PC-9 (cell line): ENCODE data around the gene BTG3. TPM values are rescaled to one million over a fixed set of nuclear protein-coding genes. Genes with fewer than 3 reads are reported as not detected.

Experiments used
- BruUV-seq: library from RNA; stranded (reverse); fragments of 400-500 nt; replicated peaks from 2 replicates; lab custom pipeline; 2021; lab: Mats Ljungman, UMichigan
- CTCF ChIA-PET: fragments of 300-600 bp; sonication (Branson Sonifier 250); formaldehyde crosslinking; loops from one replicate; lab custom pipeline; 2022; ENCODE audit warnings: antibody characterized with exemption; lab: Charles Lee
- POLR2A ChIA-PET: fragments of 300-600 bp; sonication (Branson Sonifier 250); formaldehyde crosslinking; loops from one replicate; lab custom pipeline; 2022; ENCODE audit warnings: antibody characterized with exemption; ENCODE audit not compliant: unreplicated experiment; lab: Charles Lee
- DNase-seq, 2 experiments: peaks; one replicate each; pipeline versions ENCODE4 v3.0.0 to v3.0.0-alpha.2; 2015 to 2022; ENCODE audit warnings: mixed read lengths in 1 of 2
- H2AFZ ChIP-seq: fragments of 200-600 bp; sonication (generic); 2 replicates; pipeline ENCODE4 v1.8.1; 2017; ENCODE audit warnings: antibody characterized with exemption
- H3F3A ChIP-seq: fragments of 200-600 bp; sonication (generic); 2 replicates; pipeline ENCODE4 v1.8.1; 2017; ENCODE audit warnings: antibody characterized with exemption, mild to moderate bottlenecking, low read depth; ENCODE audit not compliant: insufficient read depth
- H3K27ac ChIP-seq: fragments of 200-600 bp; sonication (generic); 2 replicates; pipeline ENCODE4 v1.6.1; 2016; ENCODE audit warnings: mixed run types
- H3K27me3 ChIP-seq: fragments of 200-600 bp; sonication (generic); 2 replicates; pipeline ENCODE4 v1.6.1; 2016; ENCODE audit warnings: low read depth, mixed run types; ENCODE audit not compliant: insufficient read depth
- H3K36me3 ChIP-seq: fragments of 200-600 bp; sonication (generic); 2 replicates; pipeline ENCODE4 v1.6.1; 2016; ENCODE audit warnings: low read depth, mixed run types
- H3K4me1 ChIP-seq: fragments of 200-600 bp; sonication (generic); replicated peaks from 2 replicates; pipeline ENCODE4 v1.6.1; 2016; ENCODE audit warnings: mixed run types; ENCODE audit not compliant: insufficient read depth
- H3K4me2 ChIP-seq: fragments of 200-600 bp; sonication (generic); 2 replicates; pipeline ENCODE4 v1.6.1; 2017; ENCODE audit warnings: mixed run types
- H3K4me3 ChIP-seq: fragments of 200-600 bp; sonication (generic); 2 replicates; pipeline ENCODE4 v1.6.1; 2016; ENCODE audit warnings: mixed run types
- H3K79me2 ChIP-seq: fragments of 200-600 bp; sonication (generic); 2 replicates; pipeline ENCODE4 v1.6.1; 2017; ENCODE audit warnings: low read depth, mixed run types
- H3K9me2 ChIP-seq: fragments of 200-600 bp; sonication (generic); 2 replicates; pipeline ENCODE4 v1.8.1; 2017; ENCODE audit warnings: mild to moderate bottlenecking; ENCODE audit not compliant: insufficient read depth
- H3K9me3 ChIP-seq: fragments of 200-600 bp; sonication (generic); 2 replicates; pipeline ENCODE4 v1.8.1; 2016; ENCODE audit warnings: low read depth; ENCODE audit not compliant: insufficient read depth
- H4K20me1 ChIP-seq: fragments of 200-600 bp; sonication (generic); 2 replicates; pipeline ENCODE4 v1.8.1; 2017; ENCODE audit not compliant: insufficient read depth
- EZH2 ChIP-seq: fragments of 200-600 bp; sonication (generic); IDR thresholded peaks from 2 replicates; pipeline ENCODE4 v1.8.0; 2017; ENCODE audit warnings: antibody characterized with exemption, low read depth
- intact Hi-C: fragments of 100-400 bp; cut with micrococcal nuclease; formaldehyde crosslinking; loops from one replicate; pipeline ENCODE4 v1.10.0; 2022; ENCODE audit not compliant: unreplicated experiment
- total RNA-seq: library from RNA; stranded (reverse); gene quantifications from 2 replicates; pipeline ENCODE4 v1.2.3, GENCODE V29; 2021
- TF ChIP-seq, protein P1 (sequence below): fragments of 200-600 bp; sonication (generic); conservative IDR thresholded peaks from 2 replicates; pipeline ENCODE4 v1.6.1; 2017; ENCODE audit warnings: mixed run types, antibody characterized with exemption, mild to moderate bottlenecking, moderate library complexity

Gene BTG3
- total RNA-seq, 1 experiment from 2014 or later, result 24.3 TPM

DNA sequence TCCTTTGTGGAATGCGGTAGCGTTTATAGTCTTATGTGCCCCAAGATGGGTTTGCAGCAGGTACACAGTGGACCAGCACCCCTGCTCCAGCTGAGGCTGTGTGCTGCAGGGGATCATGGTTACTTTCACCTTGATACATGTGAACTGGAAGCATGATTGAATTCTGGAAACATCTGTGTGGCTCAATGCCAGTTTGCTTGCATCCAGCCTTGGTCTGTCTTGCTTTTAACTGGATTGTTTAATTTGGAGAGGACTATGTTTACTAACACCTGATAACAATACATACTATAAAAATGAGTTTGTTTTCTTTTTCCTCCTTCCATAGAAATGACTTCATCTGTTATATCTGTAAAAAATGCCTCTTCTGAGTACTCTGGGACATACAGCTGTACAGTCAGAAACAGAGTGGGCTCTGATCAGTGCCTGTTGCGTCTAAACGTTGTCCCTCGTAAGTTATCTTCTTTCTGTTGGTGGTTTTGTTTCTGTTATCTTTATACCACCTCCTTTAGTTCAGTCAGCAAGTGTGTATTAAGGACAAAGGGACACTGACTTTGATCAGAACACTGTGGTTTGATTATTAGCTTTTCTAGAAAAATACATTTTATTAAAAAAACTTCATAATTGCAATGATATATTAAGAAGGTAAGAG, 52.2 kb downstream of the BTG3 start:
- ChIA-PET CTCF (no interaction called here), POLR2A (no interaction called here)
- no peak for TF ChIP-seq EZH2
- TF ChIP-seq, protein P1, sequence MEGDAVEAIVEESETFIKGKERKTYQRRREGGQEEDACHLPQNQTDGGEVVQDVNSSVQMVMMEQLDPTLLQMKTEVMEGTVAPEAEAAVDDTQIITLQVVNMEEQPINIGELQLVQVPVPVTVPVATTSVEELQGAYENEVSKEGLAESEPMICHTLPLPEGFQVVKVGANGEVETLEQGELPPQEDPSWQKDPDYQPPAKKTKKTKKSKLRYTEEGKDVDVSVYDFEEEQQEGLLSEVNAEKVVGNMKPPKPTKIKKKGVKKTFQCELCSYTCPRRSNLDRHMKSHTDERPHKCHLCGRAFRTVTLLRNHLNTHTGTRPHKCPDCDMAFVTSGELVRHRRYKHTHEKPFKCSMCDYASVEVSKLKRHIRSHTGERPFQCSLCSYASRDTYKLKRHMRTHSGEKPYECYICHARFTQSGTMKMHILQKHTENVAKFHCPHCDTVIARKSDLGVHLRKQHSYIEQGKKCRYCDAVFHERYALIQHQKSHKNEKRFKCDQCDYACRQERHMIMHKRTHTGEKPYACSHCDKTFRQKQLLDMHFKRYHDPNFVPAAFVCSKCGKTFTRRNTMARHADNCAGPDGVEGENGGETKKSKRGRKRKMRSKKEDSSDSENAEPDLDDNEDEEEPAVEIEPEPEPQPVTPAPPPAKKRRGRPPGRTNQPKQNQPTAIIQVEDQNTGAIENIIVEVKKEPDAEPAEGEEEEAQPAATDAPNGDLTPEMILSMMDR, result no peak
- Histone ChIP-seq H3K79me2 (no peaks in the 10 kb centered on the region), H3K27ac (no peak overlapping the region), H3K27me3 (no peaks in the 10 kb centered on the region), H4K20me1 (no peaks in the 10 kb centered on the region), H3F3A (0 out of 2 replicates have a peak, but pooled peaks cover 3% of the 10 kb centered on the region), H3K4me1 (no peaks in the 10 kb centered on the region), H3K4me2 (no peak overlapping the region), H3K36me3 (no peaks in the 10 kb centered on the region), H2AFZ (no peak overlapping the region), H3K9me3 (no peaks in the 10 kb centered on the region), H3K4me3 (no peak overlapping the region), H3K9me2 (no peaks in the 10 kb centered on the region)
- BruUV-seq, result no TSS peak
- intact Hi-C loops, result no loop called here
- DNase-seq, result no peak

DNA sequence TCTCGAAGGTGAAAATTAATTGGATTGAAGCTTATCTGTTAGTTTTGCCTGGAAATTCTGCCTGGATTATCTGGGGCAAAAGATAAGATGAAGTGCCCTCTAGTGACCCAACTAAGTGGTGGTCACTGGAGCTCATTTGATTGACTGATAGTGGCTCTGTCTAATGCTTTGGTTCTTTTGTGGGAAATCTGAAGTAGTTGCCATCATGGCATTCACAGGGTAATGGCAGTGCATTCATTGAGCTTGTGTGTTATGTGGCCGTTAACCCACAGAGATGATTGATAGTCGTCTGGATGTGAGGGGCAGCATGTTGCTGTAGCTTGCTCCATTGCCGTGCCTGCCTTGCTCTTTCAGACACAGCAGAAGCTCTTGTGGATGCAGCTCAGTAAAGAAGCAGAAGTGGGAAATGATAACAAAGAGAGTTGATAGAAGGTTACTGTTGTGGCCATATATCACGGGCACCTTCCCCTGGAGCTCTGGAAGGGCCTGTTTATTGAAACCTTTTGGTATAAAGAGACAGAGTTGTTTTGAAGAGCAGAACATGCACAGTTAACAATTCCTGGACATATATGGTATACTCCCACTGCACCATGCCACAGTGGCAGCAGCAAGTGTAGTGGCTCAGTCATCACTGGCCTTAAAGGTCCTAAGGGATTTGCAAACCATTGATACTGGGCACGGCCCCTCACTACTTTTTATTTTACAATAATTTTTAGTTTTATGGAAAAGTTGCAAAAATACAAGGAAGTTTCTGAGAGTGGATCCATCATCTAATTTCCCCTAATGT, 57.8 kb downstream of the BTG3 start:
- Histone ChIP-seq H3K4me1 (0 out of 2 replicates have a peak, but pooled peaks cover 6% of the 10 kb centered on the region), H3K4me3 (no peak overlapping the region), H3K4me2 (no peak overlapping the region), H3K79me2 (no peaks in the 10 kb centered on the region), H4K20me1 (no peaks in the 10 kb centered on the region), H3F3A (no peaks in the 10 kb centered on the region; the same call in none of the 2 replicates), H3K9me3 (no peaks in the 10 kb centered on the region), H2AFZ (no peak overlapping the region), H3K27me3 (no peaks in the 10 kb centered on the region), H3K27ac (no peak overlapping the region), H3K9me2 (no peaks in the 10 kb centered on the region), H3K36me3 (no peaks in the 10 kb centered on the region)
- ChIA-PET CTCF (interaction anchor here (0.9 to 1.4 kb wide), 3 partner anchors 27 to 168 kb away, joined by 3 to 16 read pairs (median 6); no protein-coding TSS in a partner anchor), POLR2A (no interaction called here)
- intact Hi-C loops, result loop anchor here (1.0 to 2.0 kb wide), 2 partner anchors 42 to 168 kb away; partner anchors contain the start of gene CXADR
- BruUV-seq, result no TSS peak
- no peak for TF ChIP-seq EZH2
- TF ChIP-seq, protein P1, result peak; percentile 53; the same call in 1 of the 2 replicates
- no peak for DNase-seq

DNA sequence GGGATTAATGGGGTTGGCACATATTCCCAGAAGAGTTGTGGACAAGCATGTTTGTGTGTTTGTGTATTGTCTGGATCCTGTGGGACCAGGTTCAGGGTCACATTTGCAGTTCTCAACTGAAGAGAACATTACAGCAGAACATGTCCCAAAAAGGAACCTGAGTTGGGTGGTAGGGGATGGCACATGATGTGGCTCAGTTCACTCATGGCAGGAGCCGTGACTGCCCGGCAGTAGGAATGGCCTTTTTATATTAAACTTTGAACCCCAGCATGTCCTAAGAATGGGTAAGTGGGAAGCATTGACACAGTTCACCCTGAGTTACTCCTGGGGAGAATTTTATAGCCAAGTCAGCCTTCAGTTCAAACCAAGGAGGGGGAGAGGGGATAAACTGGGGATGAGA, 58.6 kb downstream of the BTG3 start:
- H3K79me2 ChIP-seq, result no peaks in the 10 kb centered on the region
- H3K36me3 ChIP-seq, result no peaks in the 10 kb centered on the region; the same call in 1 of the 2 replicates
- no peak overlapping the region for H3K27ac ChIP-seq
- H3K9me3 ChIP-seq, result no peaks in the 10 kb centered on the region
- ChIA-PET CTCF (interaction anchor here (0.9 to 1.4 kb wide), 3 partner anchors 26 to 167 kb away, joined by 3 to 16 read pairs (median 6); no protein-coding TSS in a partner anchor), POLR2A (no interaction called here)
- 0 out of 2 replicates have a peak, but pooled peaks cover 6% of the 10 kb centered on the region for H3K4me1 ChIP-seq
- BruUV-seq, result no TSS peak
- H3K4me2 ChIP-seq, result no peak overlapping the region
- DNase-seq, result no peak
- H2AFZ ChIP-seq, result no peak overlapping the region
- no peaks in the 10 kb centered on the region for H3K27me3 ChIP-seq
- intact Hi-C loops, result loop anchor here (1.0 to 2.0 kb wide), 2 partner anchors 41 to 167 kb away; partner anchors contain the start of gene CXADR
- no peaks in the 10 kb centered on the region for H3K9me2 ChIP-seq
- H3F3A ChIP-seq, result no peaks in the 10 kb centered on the region; the same call in none of the 2 replicates
- TF ChIP-seq, protein P1, result no peak
- TF ChIP-seq EZH2, result no peak
- H3K4me3 ChIP-seq, result no peak overlapping the region
- no peaks in the 10 kb centered on the region for H4K20me1 ChIP-seq
